Right atrium auricular region (tissue), 2 donors: ENCODE data around the gene CD209. TPM values are rescaled to one million over a fixed set of nuclear protein-coding genes. Genes with fewer than 3 reads are reported as not detected.

Experiments used
- DNase-seq: peaks from one replicate; pipeline ENCODE4 v3.0.0-alpha.2; 2019; ENCODE audit warnings: low spot score
- H3K27ac ChIP-seq, 2 donors: fragments of 200-600 bp; sonication (generic); 1 replicate in 1 of 2; 2 replicates in 1 of 2; pipeline ENCODE4 v1.5.1; 2016 to 2019
- H3K27me3 ChIP-seq, 2 donors: fragments of 200-600 bp; sonication (generic); one replicate each; pipeline versions ENCODE4 v1.5.1 to v1.6.0; 2017 to 2019
- H3K36me3 ChIP-seq: fragments of 200-600 bp; sonication (generic); one replicate; pipeline ENCODE4 v1.5.1; 2016
- H3K4me1 ChIP-seq, 2 donors: fragments of 200-600 bp; sonication (generic); one replicate each; pipeline versions ENCODE4 v1.5.1 to v1.6.0; 2017 to 2019
- H3K4me3 ChIP-seq, 2 donors: fragments of 200-600 bp; sonication (generic); 1 replicate in 1 of 2; 2 replicates in 1 of 2; pipeline ENCODE4 v1.5.1; 2017 to 2019; ENCODE audit warnings: mild to moderate bottlenecking in 1 of 2, moderate library complexity in 1 of 2
- H3K9me3 ChIP-seq, 2 donors: fragments of 200-600 bp; sonication (generic); one replicate each; pipeline ENCODE4 v1.5.1; 2019
- total RNA-seq, 2 donors: library from RNA; depleted of rRNA; stranded (reverse); fragments of >200 nt; gene quantifications; one replicate each; pipeline ENCODE4 v1.1.0, GENCODE V29; 2016
- TF ChIP-seq, protein P1 (sequence below), 2 donors: fragments of 200-600 bp; sonication (generic); IDR thresholded peaks; one replicate each; pipeline ENCODE4 v1.5.1; 2019; ENCODE audit warnings: antibody characterized with exemption in 2 of 2

CD209 gene
- total RNA-seq, 2 donors from 2014 or later: 0.59 to 4.3 TPM

GRCh38 chr19:7701654-7702457, 45.5 kb downstream of the CD209 start, which contains the start of gene FCER2:
Gene FCER2, minus strand, starts transcription at chr19:7702131. Its CDS starts 2,371 bp downstream, at chr19:7699760.
- Histone ChIP-seq H3K9me3 (no peaks in the 10 kb centered on the region), H3K36me3 (no peaks in the 10 kb centered on the region), H3K4me1 (no peaks in the 10 kb centered on the region), H3K27ac (no peak within 1 kb of the TSS), H3K27me3 (no peaks in the 10 kb centered on the region), H3K4me3 (no peak within 1 kb of the TSS)
- no peak for DNase-seq
- TF ChIP-seq, protein P1, sequence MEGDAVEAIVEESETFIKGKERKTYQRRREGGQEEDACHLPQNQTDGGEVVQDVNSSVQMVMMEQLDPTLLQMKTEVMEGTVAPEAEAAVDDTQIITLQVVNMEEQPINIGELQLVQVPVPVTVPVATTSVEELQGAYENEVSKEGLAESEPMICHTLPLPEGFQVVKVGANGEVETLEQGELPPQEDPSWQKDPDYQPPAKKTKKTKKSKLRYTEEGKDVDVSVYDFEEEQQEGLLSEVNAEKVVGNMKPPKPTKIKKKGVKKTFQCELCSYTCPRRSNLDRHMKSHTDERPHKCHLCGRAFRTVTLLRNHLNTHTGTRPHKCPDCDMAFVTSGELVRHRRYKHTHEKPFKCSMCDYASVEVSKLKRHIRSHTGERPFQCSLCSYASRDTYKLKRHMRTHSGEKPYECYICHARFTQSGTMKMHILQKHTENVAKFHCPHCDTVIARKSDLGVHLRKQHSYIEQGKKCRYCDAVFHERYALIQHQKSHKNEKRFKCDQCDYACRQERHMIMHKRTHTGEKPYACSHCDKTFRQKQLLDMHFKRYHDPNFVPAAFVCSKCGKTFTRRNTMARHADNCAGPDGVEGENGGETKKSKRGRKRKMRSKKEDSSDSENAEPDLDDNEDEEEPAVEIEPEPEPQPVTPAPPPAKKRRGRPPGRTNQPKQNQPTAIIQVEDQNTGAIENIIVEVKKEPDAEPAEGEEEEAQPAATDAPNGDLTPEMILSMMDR (IDR thresholded peaks at IDR 0.05): no peak

- H3K9me3 ChIP-seq: no peaks in the 10 kb centered on the region
- no peaks in the 10 kb centered on the region for H3K36me3 ChIP-seq
- H3K4me1 ChIP-seq: no peaks in the 10 kb centered on the region
- no peak for DNase-seq
- no peaks in the 10 kb centered on the region for H3K27me3 ChIP-seq
- no peak overlapping the region for H3K4me3 ChIP-seq
- TF ChIP-seq, protein P1 (IDR thresholded peaks at IDR 0.05): no peak
- no peak overlapping the region for H3K27ac ChIP-seq
Observed at GRCh38 chr19:7701049-7701653, 46.2 kb downstream of the CD209 start.

DNA sequence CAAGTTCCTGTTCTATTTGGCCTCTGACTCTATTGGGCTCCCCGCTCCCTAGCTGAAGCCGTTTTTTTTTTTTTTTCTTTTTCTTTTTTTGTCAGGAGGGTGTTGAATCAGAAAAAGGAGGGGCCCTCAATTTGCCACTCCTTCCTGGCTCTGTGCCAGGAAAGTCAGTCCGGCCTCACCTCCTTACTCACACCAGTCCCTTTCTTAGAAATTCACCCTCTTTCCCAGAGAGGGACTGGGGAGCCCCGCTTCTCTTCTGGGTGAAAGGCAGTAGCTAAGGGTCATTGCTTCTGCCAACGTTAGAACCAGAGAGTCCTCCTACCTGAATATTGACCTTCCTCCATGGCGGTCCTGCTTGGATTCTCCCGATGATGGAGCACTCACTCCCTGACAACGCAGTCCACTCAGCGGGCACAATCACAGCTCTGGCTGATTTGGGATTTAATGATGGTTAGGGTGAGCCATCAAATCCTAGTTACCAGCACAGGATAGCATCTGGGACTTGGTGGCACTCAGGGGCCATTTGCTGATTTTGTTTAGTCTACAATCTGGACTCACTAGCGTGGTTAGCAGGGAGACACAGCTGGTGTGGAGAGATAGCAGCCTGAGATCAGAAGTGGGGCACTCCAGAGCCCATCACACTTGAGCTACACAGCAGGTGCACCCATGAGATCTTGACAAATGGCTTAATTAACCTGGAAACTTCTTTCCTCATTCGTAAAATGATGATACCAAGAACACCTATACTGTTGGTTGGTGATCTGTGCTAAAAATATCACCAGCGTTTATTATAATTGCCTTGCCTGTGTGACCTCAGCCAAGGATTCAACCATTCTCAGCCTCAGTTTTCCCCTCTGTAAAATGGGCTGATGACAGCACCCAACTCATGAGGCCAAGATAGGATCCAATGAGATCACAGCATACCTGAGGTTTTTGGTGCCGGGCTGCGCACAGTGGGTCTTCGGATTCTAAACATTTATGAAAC, 47.6 kb downstream of the CD209 start:
- no peaks in the 10 kb centered on the region for H3K36me3 ChIP-seq
- DNase-seq: no peak
- H3K4me3 ChIP-seq: no peak overlapping the region
- no peaks in the 10 kb centered on the region for H3K27me3 ChIP-seq
- H3K4me1 ChIP-seq: no peaks in the 10 kb centered on the region
- TF ChIP-seq, protein P1 (IDR thresholded peaks at IDR 0.05): no peak
- no peak overlapping the region for H3K27ac ChIP-seq
- no peaks in the 10 kb centered on the region for H3K9me3 ChIP-seq

- Histone ChIP-seq H3K36me3 (no peaks in the 10 kb centered on the region), H3K9me3 (no peaks in the 10 kb centered on the region), H3K27me3 (no peaks in the 10 kb centered on the region), H3K27ac (no peak overlapping the region), H3K4me3 (no peak overlapping the region), H3K4me1 (no peaks in the 10 kb centered on the region)
- TF ChIP-seq, protein P1 (IDR thresholded peaks at IDR 0.05): no peak
- no peak for DNase-seq
Observed at GRCh38 chr19:7699003-7699402, 48.3 kb downstream of the CD209 start.

DNA sequence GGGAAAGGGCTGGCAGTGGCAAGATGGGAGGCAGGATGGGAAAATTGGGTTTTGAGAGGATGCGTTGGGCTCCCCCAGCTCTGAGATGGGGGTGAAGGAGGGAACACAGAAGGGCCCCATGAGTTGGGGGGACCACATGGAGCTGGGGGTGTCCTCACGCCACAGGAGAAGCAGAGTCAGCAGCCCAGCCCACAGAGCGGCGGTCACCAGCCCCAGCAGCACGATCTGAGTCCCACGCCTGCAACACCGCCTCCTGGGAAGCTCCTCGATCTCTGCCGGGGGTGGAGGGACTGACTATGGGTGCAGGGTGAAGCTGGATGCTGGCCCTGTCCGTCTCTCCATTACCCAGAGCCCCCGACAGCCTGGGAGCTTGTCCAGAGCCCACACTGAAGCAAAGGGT, 48.8 kb downstream of the CD209 start:
- Histone ChIP-seq H3K4me1 (no peaks in the 10 kb centered on the region), H3K36me3 (no peaks in the 10 kb centered on the region), H3K27ac (no peak overlapping the region), H3K9me3 (no peaks in the 10 kb centered on the region), H3K4me3 (no peak overlapping the region), H3K27me3 (no peaks in the 10 kb centered on the region)
- TF ChIP-seq, protein P1 (IDR thresholded peaks at IDR 0.05): no peak
- no peak for DNase-seq
